PC-3 (cell line): ENCODE results near the gene SLC26A8. TPM values are rescaled to one million over a fixed set of nuclear protein-coding genes. Genes with fewer than 3 reads are reported as not detected.

Experiments used
- ATAC-seq: fragments of 200-7000 bp; cut with Tn5 transposase; 2 replicates; pipeline ENCODE4 v1.9.1; 2020; ENCODE audit warnings: mild to moderate bottlenecking, moderate library complexity
- BruUV-seq: library from RNA; stranded (reverse); fragments of 400-500 nt; replicated peaks from 2 replicates; lab custom pipeline; 2021; lab: Mats Ljungman, UMichigan
- CTCF ChIA-PET: fragments of 300-600 bp; sonication (Branson Sonifier 250); formaldehyde crosslinking; loops from one replicate; lab custom pipeline; 2022; ENCODE audit warnings: antibody characterized with exemption; lab: Charles Lee
- POLR2A ChIA-PET: fragments of 300-600 bp; sonication (Branson Sonifier 250); formaldehyde crosslinking; loops from one replicate; lab custom pipeline; 2022; ENCODE audit warnings: antibody characterized with exemption; ENCODE audit not compliant: unreplicated experiment; lab: Charles Lee
- DNase-seq: peaks from one replicate; pipeline ENCODE4 v3.0.0-alpha.2; 2015
- H2AFZ ChIP-seq: fragments of 300-600 bp; sonication (generic); 2 replicates; pipeline ENCODE4 v1.6.0; 2016; ENCODE audit warnings: antibody characterized with exemption, low read length
- H3F3A ChIP-seq: fragments of 300-600 bp; sonication (generic); one replicate; pipeline ENCODE4 v1.6.0; 2017; ENCODE audit warnings: antibody characterized with exemption, low read length, control low read depth, mild to moderate bottlenecking; ENCODE audit not compliant: unreplicated experiment
- H3K27ac ChIP-seq: fragments of 300-600 bp; sonication (generic); 2 replicates; pipeline ENCODE4 v1.5.1; 2016; ENCODE audit warnings: mild to moderate bottlenecking, low read length
- H3K27me3 ChIP-seq: fragments of 300-600 bp; sonication (generic); 2 replicates; pipeline ENCODE4 v1.6.1; 2016; ENCODE audit warnings: low read length, mixed read lengths
- H3K36me3 ChIP-seq: fragments of 300-600 bp; sonication (generic); 2 replicates; pipeline ENCODE4 v1.6.1; 2016; ENCODE audit warnings: low read depth, mixed run types, low read length, mixed read lengths
- H3K4me1 ChIP-seq: fragments of 300-600 bp; sonication (generic); 2 replicates; pipeline ENCODE4 v1.5.1; 2016; ENCODE audit warnings: low read length; ENCODE audit not compliant: insufficient read depth
- H3K4me2 ChIP-seq: fragments of 300-600 bp; sonication (generic); 2 replicates; pipeline ENCODE4 v1.6.0; 2016; ENCODE audit warnings: low read length
- H3K4me3 ChIP-seq: fragments of 300-600 bp; sonication (generic); 2 replicates; pipeline ENCODE4 v1.5.1; 2016; ENCODE audit warnings: mild to moderate bottlenecking, low read length, mixed read lengths
- H3K79me2 ChIP-seq: fragments of 300-600 bp; sonication (generic); 2 replicates; pipeline ENCODE4 v1.6.1; 2017; ENCODE audit warnings: low read length, mixed read lengths
- H3K9ac ChIP-seq: fragments of 300-600 bp; sonication (generic); 2 replicates; pipeline ENCODE4 v1.6.0; 2016; ENCODE audit warnings: mild to moderate bottlenecking, low read length
- H3K9me2 ChIP-seq: fragments of 300-600 bp; sonication (generic); replicated peaks from 2 replicates; pipeline ENCODE4 v1.6.1; 2016; ENCODE audit warnings: mixed run types, low read length, mixed read lengths
- H3K9me3 ChIP-seq: fragments of 300-600 bp; sonication (generic); 2 replicates; pipeline ENCODE4 v1.6.1; 2016; ENCODE audit warnings: low read length, mixed read lengths
- H4K20me1 ChIP-seq: fragments of 300-600 bp; sonication (generic); 2 replicates; pipeline ENCODE4 v1.6.1; 2016; ENCODE audit warnings: low read length, mixed read lengths
- CTCF ChIP-seq: fragments of 300-600 bp; sonication (generic); conservative IDR thresholded peaks from 2 replicates; pipeline ENCODE4 v1.5.1; 2017; ENCODE audit warnings: antibody characterized with exemption, low read depth, mild to moderate bottlenecking, low read length
- EZH2 ChIP-seq: fragments of 300-600 bp; sonication (generic); IDR thresholded peaks from one replicate; pipeline ENCODE4 v1.6.1; 2017; ENCODE audit warnings: antibody characterized with exemption, mild to moderate bottlenecking, low read length; ENCODE audit not compliant: unreplicated experiment
- EZH2phosphoT487 ChIP-seq: fragments of 300-600 bp; sonication (generic); IDR thresholded peaks from 2 replicates; pipeline ENCODE4 v1.6.1; 2018; ENCODE audit warnings: mild to moderate bottlenecking, antibody characterized with exemption, low read length, borderline replicate concordance
- intact Hi-C: fragments of 100-400 bp; cut with micrococcal nuclease; formaldehyde crosslinking; loops from 2 replicates; pipeline ENCODE4 v1.9.0; 2023
- total RNA-seq: library from RNA; depleted of rRNA; stranded (reverse); fragments of >200 nt; gene quantifications from 2 replicates; pipeline ENCODE4 v1.2.3, GENCODE V29; 2014

The SLC26A8 gene
- total RNA-seq, 1 experiment from 2014 or later = not detected

- no peaks in the 10 kb centered on the region for H3K9me2 ChIP-seq
- peaks cover 11% of the 10 kb centered on the region for H4K20me1 ChIP-seq
- peaks cover under 1% of the 10 kb centered on the region; the same call in 1 of the 2 replicates for H3K36me3 ChIP-seq
- intact Hi-C loops = no loop called here
- H3K9ac ChIP-seq = no peak overlapping the region
- no peak overlapping the region for H3K27ac ChIP-seq
- H3K4me1 ChIP-seq = peaks cover 8% of the 10 kb centered on the region
- ATAC-seq = no peak
- no peaks in the 10 kb centered on the region for H3K9me3 ChIP-seq
- no peaks in the 10 kb centered on the region for H3K27me3 ChIP-seq
- H3F3A ChIP-seq = no peaks in the 10 kb centered on the region
- BruUV-seq = no TSS peak
- no peak overlapping the region for H3K4me3 ChIP-seq
- H3K4me2 ChIP-seq = no peak overlapping the region
- H3K79me2 ChIP-seq = peaks cover 86% of the 10 kb centered on the region
- ChIA-PET POLR2A (no interaction called here), CTCF (no interaction called here)
- no peak for TF ChIP-seq EZH2
- no peak for TF ChIP-seq EZH2phosphoT487
- TF ChIP-seq CTCF = no peak
- no peak overlapping the region for H2AFZ ChIP-seq
- DNase-seq = no peak
Measured at GRCh38 chr6:36068012-36068392, 43.6 kb upstream of the SLC26A8 start.

GRCh38 chr6:36067374-36068011, 43.1 kb upstream of the SLC26A8 start:
- Histone ChIP-seq H3K27ac (no peak overlapping the region), H3K9me2 (no peaks in the 10 kb centered on the region), H3K4me2 (no peak overlapping the region), H3K4me3 (no peak overlapping the region), H3K36me3 (peaks cover 3% of the 10 kb centered on the region; the same call in 1 of the 2 replicates), H3K9ac (no peak overlapping the region), H3F3A (no peaks in the 10 kb centered on the region), H3K9me3 (no peaks in the 10 kb centered on the region), H3K27me3 (no peaks in the 10 kb centered on the region), H2AFZ (no peak overlapping the region), H3K4me1 (peaks cover 8% of the 10 kb centered on the region), H4K20me1 (peaks cover 11% of the 10 kb centered on the region), H3K79me2 (peaks cover 90% of the 10 kb centered on the region)
- DNase-seq (no peak), ATAC-seq (no peak)
- ChIA-PET POLR2A (no interaction called here), CTCF (no interaction called here)
- intact Hi-C loops = no loop called here
- TF ChIP-seq EZH2phosphoT487 (no peak), CTCF (no peak), EZH2 (no peak)
- BruUV-seq = no TSS peak

GRCh38 chr6:36066817-36067216, 42.4 kb upstream of the SLC26A8 start:
- POLR2A ChIA-PET = no interaction called here
- CTCF ChIA-PET = no interaction called here

More at GRCh38 chr6:36066817-36067216, 42.4 kb upstream of the SLC26A8 start:
- H3F3A ChIP-seq = no peaks in the 10 kb centered on the region
- no peak overlapping the region for H3K4me3 ChIP-seq
- H3K9me2 ChIP-seq = no peaks in the 10 kb centered on the region
- peaks cover 90% of the 10 kb centered on the region for H3K79me2 ChIP-seq
- TF ChIP-seq EZH2 (no peak), CTCF (no peak), EZH2phosphoT487 (no peak)
- no peak overlapping the region for H3K4me2 ChIP-seq
- intact Hi-C loops = no loop called here
- DNase-seq (no peak), ATAC-seq (no peak)
- no TSS peak for BruUV-seq
- no peak overlapping the region for H2AFZ ChIP-seq
- peaks cover 11% of the 10 kb centered on the region for H4K20me1 ChIP-seq
- peaks cover 8% of the 10 kb centered on the region for H3K4me1 ChIP-seq
- H3K9me3 ChIP-seq = no peaks in the 10 kb centered on the region
- H3K27me3 ChIP-seq = no peaks in the 10 kb centered on the region
- H3K9ac ChIP-seq = no peak overlapping the region
- H3K27ac ChIP-seq = no peak overlapping the region
- peaks cover 3% of the 10 kb centered on the region; the same call in 1 of the 2 replicates for H3K36me3 ChIP-seq
